Omental fat pad (tissue), 4 donors: ENCODE data around the gene THAP7. TPM values are rescaled to one million over a fixed set of nuclear protein-coding genes. Genes with fewer than 3 reads are reported as not detected.

Experiments
- ATAC-seq: fragments of 150-250 bp; one replicate; pipeline ENCODE4 v1.9.1; 2016; ENCODE audit warnings: mild to moderate bottlenecking, moderate library complexity; ENCODE audit not compliant: low FRiP score
- DNase-seq: peaks from one replicate; pipeline ENCODE4 v3.0.0-alpha.2; 2019; ENCODE audit warnings: low spot score
- CTCF ChIP-seq, 3 donors: fragments of 450-650 bp; IDR thresholded peaks; one replicate each; pipeline ENCODE4 v1.5.1; 2016 to 2017; ENCODE audit warnings: antibody characterized with exemption in 3 of 3, mild to moderate bottlenecking in 3 of 3, moderate library complexity in 2 of 3
- total RNA-seq, 4 donors: library from RNA; depleted of rRNA; stranded (reverse); fragments of >200 nt; gene quantifications; one replicate each; pipeline ENCODE4 v1.1.0, GENCODE V29; 2016

The THAP7 gene
- total RNA-seq, 4 donors from 2014 or later: 27.4 to 34.2 (median 32.8) TPM

DNA sequence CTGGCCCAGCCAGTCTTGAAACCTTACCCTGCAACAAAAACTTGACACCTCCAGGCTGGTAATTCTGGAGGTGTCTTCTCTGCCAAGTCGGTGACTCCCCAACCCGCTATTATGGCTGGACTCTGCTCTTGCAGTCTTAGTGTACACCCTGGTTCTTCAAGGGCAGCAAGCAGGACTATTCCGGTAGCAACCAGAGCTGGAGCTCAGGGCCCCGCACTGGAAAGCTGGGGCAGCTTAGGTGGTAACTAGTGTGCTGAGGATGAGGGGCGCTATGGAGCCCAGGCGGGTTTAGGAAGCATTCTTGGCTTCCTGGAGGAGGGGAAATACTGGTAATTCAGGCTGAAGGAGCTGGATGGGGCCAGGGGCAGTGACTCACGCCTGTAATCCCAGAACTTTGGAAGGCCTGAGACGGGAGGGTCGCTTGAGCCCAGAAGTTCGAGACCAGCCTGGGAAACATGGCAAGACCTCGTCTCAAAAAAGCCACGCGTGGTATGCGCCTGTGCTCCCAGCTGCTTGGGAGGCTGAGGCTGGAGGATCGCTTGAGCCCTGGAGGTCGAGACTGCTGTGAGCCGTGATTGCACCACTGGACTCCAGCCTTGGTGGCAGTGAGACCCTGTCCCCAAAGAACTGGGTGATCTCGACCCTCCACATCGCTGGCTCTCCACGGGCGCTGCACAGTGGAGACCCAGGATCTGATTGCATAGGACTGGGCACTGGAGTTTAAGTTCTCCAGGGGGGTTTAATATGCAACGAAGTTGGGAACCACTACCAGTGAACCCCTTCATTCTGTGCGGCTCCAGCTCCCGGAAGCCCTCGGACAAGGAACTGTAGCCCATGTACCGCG lies 45.4 kb downstream of the THAP7 start:
- no peak for ATAC-seq

DNA sequence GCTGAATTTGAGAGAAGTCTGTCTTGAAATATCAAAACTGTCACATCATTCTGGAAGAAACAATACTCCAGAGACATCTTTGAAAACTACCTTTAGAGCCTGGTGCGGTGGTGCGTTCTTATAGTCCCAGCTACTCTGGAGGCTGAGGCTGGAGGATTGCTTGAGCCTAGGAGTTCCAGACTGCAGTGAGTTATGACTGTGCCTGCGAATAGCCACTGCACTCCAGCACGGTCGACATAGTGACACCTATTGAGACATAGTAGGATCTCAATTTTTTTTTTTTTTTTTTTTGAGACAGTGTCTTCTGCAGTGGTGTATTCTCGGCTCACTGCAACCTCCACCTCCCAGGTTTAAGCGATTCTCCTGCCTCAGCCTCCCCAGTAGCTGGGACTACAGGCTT lies 46.4 kb downstream of the THAP7 start:
- TF ChIP-seq CTCF (IDR thresholded peaks at IDR 0.05): no peak
- DNase-seq (no peak), ATAC-seq (no peak)

More for the DNA sequence above, 45.4 kb downstream of the THAP7 start:
- TF ChIP-seq CTCF (IDR thresholded peaks at IDR 0.05): no peak
- DNase-seq: no peak

- DNase-seq (no peak), ATAC-seq (peak; percentile 47)
- TF ChIP-seq CTCF (IDR thresholded peaks at IDR 0.05): no peak
Measured at GRCh38 chr22:20953668-20954500, 48.0 kb downstream of the THAP7 start.

- no peak for TF ChIP-seq CTCF (IDR thresholded peaks at IDR 0.05)
- no peak for ATAC-seq
- DNase-seq: no peak
Measured at GRCh38 chr22:20953342-20953608, 48.6 kb downstream of the THAP7 start.

- ATAC-seq: no peak
- DNase-seq: no peak
Measured at GRCh38 chr22:20952544-20953341, 49.2 kb downstream of the THAP7 start.

GRCh38 chr22:20951932-20952380 lies 50.0 kb downstream of the THAP7 start:
- TF ChIP-seq CTCF (IDR thresholded peaks at IDR 0.05): no peak
- ATAC-seq: no peak

More at GRCh38 chr22:20952544-20953341, 49.2 kb downstream of the THAP7 start:
- TF ChIP-seq CTCF (IDR thresholded peaks at IDR 0.05): no peak

More at GRCh38 chr22:20951932-20952380, 50.0 kb downstream of the THAP7 start:
- DNase-seq: no peak
